T-helper 17 cell (primary cell): ENCODE results near the gene DPP6. TPM values are rescaled to one million over a fixed set of nuclear protein-coding genes. Genes with fewer than 3 reads are reported as not detected.

Experiments used
- ATAC-seq: fragments of 150-1000 bp; cut with Tn5 transposase; 2 replicates; pipeline ENCODE4 v1.10.0; 2021; ENCODE audit warnings: mild to moderate bottlenecking, moderate library complexity
- DNase-seq, 3 donors: peaks; one replicate each; pipeline versions ENCODE4 v3.0.0 to v3.0.0-alpha.2; 2020 to 2021
- H3K9me3 ChIP-seq: one replicate; pipeline ENCODE4 v1.7.0; 2013; ENCODE audit warnings: low read length, mild to moderate bottlenecking; ENCODE audit not compliant: control insufficient read depth, poor library complexity, severe bottlenecking
- H3K27ac Mint-ChIP-seq: one replicate; pipeline ENCODE4 v1.8.0; 2022; ENCODE audit warnings: mild to moderate bottlenecking, moderate library complexity, mixed read lengths
- H3K27me3 Mint-ChIP-seq: one replicate; pipeline ENCODE4 v1.8.0; 2022; ENCODE audit warnings: mixed read lengths
- H3K36me3 Mint-ChIP-seq: one replicate; pipeline ENCODE4 v1.8.0; 2022; ENCODE audit warnings: low read depth, mixed read lengths
- H3K4me1 Mint-ChIP-seq: one replicate; pipeline ENCODE4 v1.8.0; 2022; ENCODE audit warnings: mild to moderate bottlenecking, mixed read lengths
- H3K4me3 Mint-ChIP-seq: one replicate; pipeline ENCODE4 v1.8.0; 2022; ENCODE audit warnings: mild to moderate bottlenecking, moderate library complexity, mixed read lengths
- total RNA-seq, 4 donors: library from RNA in 2 of 4; stranded (reverse) in 2 of 4; gene quantifications; one replicate each; pipeline ENCODE4 v1.2.3 and lab custom pipeline; 2022 to 2026

Gene DPP6
- total RNA-seq, 2 donors from 2014 or later: not detected

GRCh38 chr7:154253810-154254209 is 201.6 kb downstream of the DPP6 start:
- H3K36me3 Mint-ChIP-seq: no peaks in the 10 kb centered on the region
- H3K4me3 Mint-ChIP-seq: no peak overlapping the region
- no peaks in the 10 kb centered on the region for H3K27me3 Mint-ChIP-seq
- no peaks in the 10 kb centered on the region for H3K4me1 Mint-ChIP-seq
- H3K27ac Mint-ChIP-seq: no peak overlapping the region
- no peaks in the 10 kb centered on the region for H3K9me3 ChIP-seq
- DNase-seq: no peak
- ATAC-seq: no peak

GRCh38 chr7:154255324-154255723 is 203.1 kb downstream of the DPP6 start:
- no peak for ATAC-seq
- DNase-seq: no peak
- Mint-ChIP-seq H3K4me3 (no peak overlapping the region), H3K27ac (no peak overlapping the region), H3K27me3 (no peaks in the 10 kb centered on the region), H3K4me1 (no peaks in the 10 kb centered on the region), H3K36me3 (no peaks in the 10 kb centered on the region)
- no peaks in the 10 kb centered on the region for H3K9me3 ChIP-seq

GRCh38 chr7:154256150-154256549 is 204.0 kb downstream of the DPP6 start:
- H3K9me3 ChIP-seq: no peaks in the 10 kb centered on the region
- DNase-seq: no peak
- Mint-ChIP-seq H3K4me3 (no peak overlapping the region), H3K4me1 (no peaks in the 10 kb centered on the region), H3K27me3 (no peaks in the 10 kb centered on the region), H3K27ac (no peak overlapping the region), H3K36me3 (no peaks in the 10 kb centered on the region)
- ATAC-seq: no peak

GRCh38 chr7:154259396-154259795 is 207.2 kb downstream of the DPP6 start:
- ATAC-seq (no peak), DNase-seq (no peak)
- H3K4me3 Mint-ChIP-seq: no peak overlapping the region
- no peaks in the 10 kb centered on the region for H3K9me3 ChIP-seq
- no peaks in the 10 kb centered on the region for H3K27me3 Mint-ChIP-seq
- no peaks in the 10 kb centered on the region for H3K36me3 Mint-ChIP-seq
- H3K27ac Mint-ChIP-seq: no peak overlapping the region
- H3K4me1 Mint-ChIP-seq: no peaks in the 10 kb centered on the region

- H3K36me3 Mint-ChIP-seq: no peaks in the 10 kb centered on the region
- H3K4me3 Mint-ChIP-seq: no peak overlapping the region
- no peaks in the 10 kb centered on the region for H3K9me3 ChIP-seq
- no peaks in the 10 kb centered on the region for H3K4me1 Mint-ChIP-seq
- ATAC-seq (no peak), DNase-seq (no peak)
- H3K27me3 Mint-ChIP-seq: no peaks in the 10 kb centered on the region
- no peak overlapping the region for H3K27ac Mint-ChIP-seq
Observed at GRCh38 chr7:154287356-154287755, 235.2 kb downstream of the DPP6 start.

GRCh38 chr7:154289119-154289518 is 236.9 kb downstream of the DPP6 start:
- Mint-ChIP-seq H3K4me3 (no peak overlapping the region), H3K27ac (no peak overlapping the region), H3K36me3 (no peaks in the 10 kb centered on the region), H3K4me1 (no peaks in the 10 kb centered on the region), H3K27me3 (no peaks in the 10 kb centered on the region)
- no peak for DNase-seq
- no peaks in the 10 kb centered on the region for H3K9me3 ChIP-seq
- ATAC-seq: no peak

GRCh38 chr7:154296443-154296842 is 244.2 kb downstream of the DPP6 start:
- no peak overlapping the region for H3K27ac Mint-ChIP-seq
- no peak for DNase-seq
- no peaks in the 10 kb centered on the region for H3K36me3 Mint-ChIP-seq
- H3K4me3 Mint-ChIP-seq: no peak overlapping the region
- no peaks in the 10 kb centered on the region for H3K4me1 Mint-ChIP-seq
- no peak for ATAC-seq
- H3K27me3 Mint-ChIP-seq: no peaks in the 10 kb centered on the region
- H3K9me3 ChIP-seq: no peaks in the 10 kb centered on the region

- ATAC-seq: no peak
- no peak for DNase-seq
- no peaks in the 10 kb centered on the region for H3K27me3 Mint-ChIP-seq
- H3K36me3 Mint-ChIP-seq: no peaks in the 10 kb centered on the region
- H3K4me3 Mint-ChIP-seq: no peak overlapping the region
- no peak overlapping the region for H3K27ac Mint-ChIP-seq
- no peaks in the 10 kb centered on the region for H3K4me1 Mint-ChIP-seq
- no peaks in the 10 kb centered on the region for H3K9me3 ChIP-seq
Observed at GRCh38 chr7:154299736-154300135, 247.5 kb downstream of the DPP6 start.

- Mint-ChIP-seq H3K4me3 (no peak overlapping the region), H3K27me3 (peaks cover 9% of the 10 kb centered on the region), H3K27ac (no peak overlapping the region), H3K4me1 (no peaks in the 10 kb centered on the region), H3K36me3 (no peaks in the 10 kb centered on the region)
- ATAC-seq: no peak
- no peak for DNase-seq
- H3K9me3 ChIP-seq: no peaks in the 10 kb centered on the region
Observed at GRCh38 chr7:154302380-154302779, 250.2 kb downstream of the DPP6 start.

- Mint-ChIP-seq H3K27me3 (peaks cover 9% of the 10 kb centered on the region), H3K4me1 (no peaks in the 10 kb centered on the region), H3K36me3 (no peaks in the 10 kb centered on the region), H3K4me3 (no peak overlapping the region), H3K27ac (no peak overlapping the region)
- DNase-seq: no peak
- ATAC-seq: no peak
- no peaks in the 10 kb centered on the region for H3K9me3 ChIP-seq
Observed at GRCh38 chr7:154304231-154304630, 252.0 kb downstream of the DPP6 start.

GRCh38 chr7:154304740-154305700 is 252.8 kb downstream of the DPP6 start:
- peaks cover 9% of the 10 kb centered on the region for H3K27me3 Mint-ChIP-seq
- H3K36me3 Mint-ChIP-seq: no peaks in the 10 kb centered on the region
- no peaks in the 10 kb centered on the region for H3K4me1 Mint-ChIP-seq
- ATAC-seq: no peak
- no peak for DNase-seq
- H3K27ac Mint-ChIP-seq: no peak overlapping the region
- H3K4me3 Mint-ChIP-seq: no peak overlapping the region
- no peaks in the 10 kb centered on the region for H3K9me3 ChIP-seq

- Mint-ChIP-seq H3K4me3 (no peak overlapping the region), H3K36me3 (no peaks in the 10 kb centered on the region), H3K4me1 (no peaks in the 10 kb centered on the region), H3K27ac (no peak overlapping the region), H3K27me3 (peaks cover 9% of the 10 kb centered on the region)
- ATAC-seq (no peak), DNase-seq (no peak)
- H3K9me3 ChIP-seq: no peaks in the 10 kb centered on the region
Observed at GRCh38 chr7:154306036-154306435, 253.8 kb downstream of the DPP6 start.

- no peak for DNase-seq
- Mint-ChIP-seq H3K4me3 (no peak overlapping the region), H3K4me1 (no peaks in the 10 kb centered on the region), H3K27ac (no peak overlapping the region), H3K27me3 (peaks cover 9% of the 10 kb centered on the region), H3K36me3 (no peaks in the 10 kb centered on the region)
- no peaks in the 10 kb centered on the region for H3K9me3 ChIP-seq
- ATAC-seq: no peak
Observed at GRCh38 chr7:154308928-154309327, 256.7 kb downstream of the DPP6 start.

- ATAC-seq (no peak), DNase-seq (no peak)
- no peaks in the 10 kb centered on the region for H3K9me3 ChIP-seq
- no peaks in the 10 kb centered on the region for H3K4me1 Mint-ChIP-seq
- H3K36me3 Mint-ChIP-seq: no peaks in the 10 kb centered on the region
- H3K27me3 Mint-ChIP-seq: peaks cover 9% of the 10 kb centered on the region
- H3K4me3 Mint-ChIP-seq: no peak overlapping the region
- H3K27ac Mint-ChIP-seq: no peak overlapping the region
Observed at GRCh38 chr7:154310114-154310513, 257.9 kb downstream of the DPP6 start.
